HK-2 (cell line): ENCODE data around the gene ANXA3.
"Not testable (repeated sequence)": the region's sequence is repeated elsewhere in the genome, so short reads cannot be mapped to it uniquely, and the experiment has no call there.

ENCODE experiments used
- DNase-seq: peaks from one replicate; pipeline ENCODE4 v3.0.0-alpha.2; 2018; ENCODE audit not compliant: unreplicated experiment

Gene ANXA3

DNA sequence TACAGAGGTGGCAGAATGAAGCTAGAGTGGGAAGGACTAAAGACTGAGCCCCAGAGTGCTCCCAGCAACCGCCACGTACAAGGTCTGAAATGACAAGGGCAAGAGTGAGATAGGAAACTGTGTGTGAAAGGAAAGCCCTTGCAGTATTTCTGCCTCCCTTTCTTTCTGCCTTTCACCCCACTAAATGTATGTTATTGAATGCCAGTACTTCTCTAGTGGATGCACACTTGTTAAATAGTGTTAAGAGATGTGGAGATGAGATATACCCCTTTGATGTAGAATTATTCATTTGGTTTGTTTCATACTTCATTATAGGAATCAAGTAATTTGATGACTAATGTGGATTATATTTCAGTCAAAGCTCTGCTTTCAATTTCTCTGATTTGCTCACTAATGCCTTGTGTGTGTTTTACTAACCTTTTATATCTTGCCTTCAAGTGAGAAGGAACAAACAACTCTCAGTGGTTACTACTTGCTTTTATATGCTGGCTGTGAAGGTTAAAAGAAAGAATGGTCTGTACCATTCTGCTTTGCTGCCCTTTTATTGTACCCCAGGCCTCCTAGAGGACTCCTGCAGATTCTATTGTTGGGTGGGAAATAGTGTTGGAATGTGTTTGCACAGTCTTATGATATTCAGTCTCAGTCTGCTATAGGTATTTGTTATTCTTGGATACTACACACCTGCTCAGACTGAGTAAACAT lies 8.0 kb upstream of the ANXA3 start:
- no peak for DNase-seq

DNA sequence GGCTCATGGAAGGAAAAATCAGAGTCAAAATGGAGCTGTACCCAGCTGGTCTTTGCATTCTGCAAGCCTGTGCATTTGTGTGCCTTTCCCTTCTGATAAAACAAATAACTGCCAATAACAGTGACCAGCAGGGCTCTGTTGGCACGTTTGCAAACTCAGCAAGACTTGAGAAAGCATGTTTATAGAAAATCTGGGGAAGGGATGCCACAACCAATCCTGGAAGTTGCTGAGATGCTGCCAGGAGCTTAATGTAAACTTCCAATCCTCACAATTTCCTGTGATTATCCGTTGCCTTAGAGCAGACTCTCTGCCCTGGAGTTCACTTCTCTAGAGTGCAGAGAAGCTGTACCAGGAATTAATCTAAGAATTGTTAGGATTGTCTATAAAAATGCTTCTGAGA lies 6.9 kb upstream of the ANXA3 start:
- no peak for DNase-seq

DNA sequence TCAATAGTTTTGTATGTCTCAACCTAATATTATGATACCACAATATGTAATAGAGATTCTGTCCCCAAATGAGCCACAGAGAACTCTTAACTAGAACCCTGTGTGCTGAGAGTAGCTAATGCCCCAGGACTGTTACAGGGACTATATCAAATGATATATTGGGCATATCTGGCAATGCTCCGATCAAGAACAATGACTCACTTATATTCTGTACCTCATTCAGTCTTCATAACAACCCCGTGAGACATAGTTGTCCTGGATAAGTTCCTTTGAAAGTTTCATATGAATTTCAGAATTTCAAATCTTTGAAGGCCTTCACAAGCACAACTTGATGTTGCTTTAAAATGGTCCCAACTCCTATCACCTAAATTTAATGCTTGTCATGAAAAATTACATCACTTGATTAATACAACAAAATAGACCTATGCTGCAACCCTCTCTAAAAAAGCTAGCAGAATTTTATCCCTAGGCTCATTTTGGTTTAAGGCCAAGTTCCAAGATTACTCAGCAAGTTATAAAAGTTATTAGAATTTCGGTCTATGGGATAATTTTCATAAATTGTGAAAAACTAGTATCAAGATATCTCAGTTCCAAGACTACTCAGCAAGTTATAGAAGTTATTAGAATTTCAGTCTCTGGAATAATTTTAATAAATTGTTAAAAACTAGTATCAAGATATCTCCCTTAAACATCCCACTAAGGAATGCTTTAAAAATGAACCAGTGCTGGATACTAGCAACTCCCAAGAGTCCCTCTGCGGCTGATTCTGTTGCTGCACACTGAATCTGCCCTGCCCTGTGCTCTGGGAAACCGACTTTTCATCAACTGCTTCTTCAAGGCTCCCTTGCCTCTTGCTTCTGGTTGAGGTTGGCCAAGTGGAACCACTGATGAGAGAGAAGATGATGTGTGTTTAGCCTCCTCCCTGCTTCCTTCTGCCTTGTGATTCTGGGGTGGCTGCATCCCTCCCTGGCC lies 6.0 kb upstream of the ANXA3 start:
- DNase-seq, result no peak

DNA sequence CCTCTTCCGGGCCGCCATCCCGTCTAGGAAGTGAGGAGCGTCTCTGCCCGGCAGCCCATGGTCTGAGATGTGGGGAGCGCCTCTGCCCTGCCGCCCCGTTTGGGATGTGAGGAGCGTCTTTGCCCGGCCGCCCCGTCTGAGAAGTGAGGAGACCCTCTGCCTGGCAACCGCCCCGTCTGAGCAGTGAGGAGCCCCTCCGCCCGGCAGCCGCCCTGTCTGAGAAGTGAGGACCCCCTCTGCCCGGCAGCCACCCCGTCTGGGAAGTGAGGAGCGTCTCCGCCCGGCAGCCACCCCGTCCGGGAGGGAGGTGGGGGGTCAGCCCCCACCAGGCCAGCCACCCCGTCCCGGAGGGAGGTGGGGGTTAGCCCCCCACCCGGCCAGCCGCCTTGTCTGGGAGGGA lies 3.7 kb upstream of the ANXA3 start:
- DNase-seq, result not testable (repeated sequence)

DNA sequence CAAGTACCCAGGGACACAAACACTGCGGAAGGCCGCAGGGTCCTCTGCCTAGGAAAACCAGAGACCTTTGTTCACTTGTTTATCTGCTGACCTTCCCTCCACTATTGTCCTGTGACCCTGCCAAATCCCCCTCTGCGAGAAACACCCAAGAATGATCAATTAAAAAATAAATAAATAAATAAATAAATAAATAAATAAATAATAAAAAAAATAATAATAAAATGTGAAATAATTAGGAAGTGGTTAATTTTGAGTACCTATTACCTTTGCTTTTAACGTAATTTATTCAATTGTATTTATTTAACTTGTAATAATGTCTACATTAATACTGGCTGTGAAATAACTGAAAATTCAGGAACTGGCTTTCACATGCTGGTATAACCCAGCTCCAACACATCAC lies 2.7 kb upstream of the ANXA3 start:
- not testable (repeated sequence) for DNase-seq

DNA sequence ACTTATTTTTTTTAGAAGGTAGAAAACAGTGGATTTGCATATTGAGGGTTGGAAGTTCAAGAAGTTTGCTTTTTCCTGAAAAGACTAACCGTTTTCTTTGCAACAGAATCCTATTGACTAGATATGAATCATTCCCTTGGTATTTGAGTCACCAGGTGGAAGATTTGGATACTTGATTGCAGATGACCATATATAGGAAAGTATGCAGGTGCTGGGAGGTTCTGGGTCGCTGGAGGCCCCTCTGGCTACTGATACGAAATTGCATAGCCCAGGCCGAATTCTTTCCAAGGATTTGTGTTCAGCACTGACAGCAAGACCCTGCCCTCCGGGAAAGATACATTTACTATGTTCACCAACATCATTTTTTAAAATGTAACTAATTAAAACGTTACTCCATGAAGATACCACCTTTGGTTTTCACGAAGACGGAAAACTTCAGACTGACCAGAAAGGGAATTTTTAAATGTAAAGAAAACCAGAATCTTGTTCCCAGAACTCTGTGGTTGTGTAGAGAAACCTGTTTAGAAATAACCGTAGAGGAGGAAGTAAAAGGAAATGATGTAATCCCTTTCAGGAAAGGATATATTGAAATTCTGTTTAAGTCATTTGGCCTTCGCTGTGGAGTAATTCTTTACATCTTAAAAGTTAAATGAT lies 946 bp downstream of the ANXA3 start:
- peak; percentile 76 for DNase-seq

DNA sequence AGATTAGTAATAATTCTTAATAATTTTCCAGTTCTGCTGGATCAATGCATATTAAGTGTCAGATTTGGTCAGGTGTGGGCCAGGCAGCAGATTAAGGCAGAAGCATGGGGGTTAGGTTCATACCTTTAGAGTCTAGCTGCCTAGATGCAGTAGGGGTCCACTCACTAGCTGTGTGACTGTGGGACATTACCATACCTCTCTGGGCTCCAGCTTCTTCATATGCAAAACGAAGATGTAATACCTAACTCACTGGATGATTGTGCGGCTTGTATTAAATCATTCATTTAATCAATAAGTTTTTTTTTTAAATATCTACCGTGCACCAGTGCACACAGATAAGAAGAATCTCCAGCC lies 1.4 kb downstream of the ANXA3 start:
- DNase-seq, result no peak

DNA sequence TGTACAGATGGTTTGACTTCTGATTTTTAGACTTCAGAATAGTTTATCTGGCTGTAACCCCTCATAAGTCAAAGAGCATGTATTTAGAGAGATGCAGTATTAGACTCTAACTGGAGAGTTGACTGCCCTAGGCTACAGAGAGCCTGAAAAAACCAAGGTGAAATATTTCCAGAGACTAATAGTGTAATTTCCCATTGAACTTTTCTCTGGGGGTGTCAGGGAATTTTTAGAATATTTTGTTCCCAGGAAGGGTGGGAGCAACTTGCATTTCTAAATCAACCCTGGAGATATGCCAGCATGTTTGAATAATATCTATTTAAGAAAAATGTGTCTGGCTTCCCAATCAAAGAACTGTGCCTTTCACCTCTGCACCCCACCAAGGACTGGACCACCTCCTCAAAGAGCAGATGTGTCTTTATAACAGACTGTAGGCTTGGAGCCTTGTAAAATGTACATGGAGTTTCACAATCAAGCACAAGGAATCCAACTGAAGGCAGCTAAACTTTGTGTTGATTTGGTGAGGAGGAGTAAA lies 2.0 kb downstream of the ANXA3 start:
- no peak for DNase-seq

DNA sequence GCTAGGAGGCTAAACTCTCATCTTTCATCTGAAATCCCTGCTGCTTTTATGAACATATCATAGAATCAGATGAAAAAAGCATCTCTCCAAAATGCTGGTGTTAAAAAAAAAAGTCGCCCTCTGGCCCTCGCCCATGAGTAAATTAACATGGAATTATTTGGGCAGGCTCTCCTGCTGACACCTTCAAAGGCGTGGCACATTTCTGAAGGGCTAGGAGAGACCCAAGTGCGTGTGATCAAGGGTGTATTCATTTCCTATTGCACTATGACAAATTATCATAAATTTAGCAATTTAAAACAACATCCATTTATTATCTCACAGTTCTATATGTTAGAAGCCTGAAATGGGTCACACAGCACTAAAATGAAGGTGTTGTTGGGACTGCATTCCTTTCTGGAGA lies 5.1 kb downstream of the ANXA3 start:
- DNase-seq, result no peak

DNA sequence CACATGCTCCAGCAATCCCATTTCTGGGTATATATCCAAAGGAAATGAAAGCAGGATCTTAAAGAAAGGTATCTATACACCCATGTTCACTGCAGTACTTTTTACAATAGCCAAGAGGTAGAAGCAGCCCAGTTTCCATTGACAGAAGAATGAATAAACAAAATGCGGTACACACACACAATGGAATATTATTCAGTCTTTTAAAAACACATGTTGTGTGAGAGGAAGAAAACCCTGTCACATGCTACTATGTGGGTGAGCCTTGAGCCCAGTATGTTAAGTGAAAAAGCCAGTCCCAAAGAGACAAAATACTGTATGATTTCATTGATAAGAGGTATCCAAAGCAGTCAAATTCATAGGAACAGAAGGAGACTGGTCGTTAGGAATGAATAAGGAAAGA lies 6.3 kb downstream of the ANXA3 start:
- no peak for DNase-seq

DNA sequence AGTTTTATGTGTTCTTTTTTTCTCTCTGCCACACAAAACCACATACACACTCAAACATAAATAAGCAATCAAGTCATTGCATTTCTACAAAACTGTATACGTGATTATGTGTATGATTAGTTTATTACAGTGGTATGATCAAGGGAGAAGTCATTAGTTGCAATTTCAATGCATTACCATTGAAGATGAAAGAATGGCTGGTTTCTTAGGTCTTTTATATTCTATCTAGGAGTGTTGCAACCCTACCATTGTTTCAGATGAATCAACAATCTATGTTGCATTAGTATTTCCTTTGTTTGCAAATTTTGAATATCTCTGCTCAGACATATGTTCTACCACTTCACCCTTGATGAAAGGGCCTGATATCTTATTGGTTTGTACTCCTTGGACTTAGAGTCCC lies 6.8 kb downstream of the ANXA3 start:
- no peak for DNase-seq

DNA sequence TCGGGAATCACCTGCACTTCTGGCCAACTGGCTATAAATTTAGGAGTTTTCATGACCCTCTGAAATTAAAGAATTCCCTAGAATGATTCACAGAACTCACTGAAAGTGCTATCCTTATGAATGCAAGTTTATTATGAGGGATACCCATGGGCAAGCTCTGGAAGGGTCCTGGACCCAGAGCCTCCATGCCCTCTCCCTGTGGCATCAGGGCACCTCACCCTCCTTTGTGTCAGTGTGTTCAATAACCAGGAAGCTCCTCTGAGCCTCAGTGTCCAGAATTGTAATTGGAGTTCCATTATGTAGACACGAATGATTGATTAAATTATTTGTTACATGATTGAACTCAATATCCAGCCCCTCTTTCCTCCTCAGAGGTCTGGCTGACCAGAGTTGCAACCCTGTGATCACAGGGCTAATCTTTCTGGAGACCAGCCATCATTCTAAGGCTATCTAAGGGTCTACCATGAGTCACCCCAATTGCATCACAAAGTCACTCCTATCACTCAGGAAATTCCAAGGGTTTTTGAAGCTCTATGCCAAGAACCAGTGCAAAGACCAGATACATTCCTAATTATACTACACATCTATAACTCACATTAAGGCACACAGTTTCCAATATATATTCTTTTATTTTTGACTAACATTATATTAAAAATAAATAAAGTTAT lies 8.9 kb downstream of the ANXA3 start:
- peak; percentile 22 for DNase-seq

DNA sequence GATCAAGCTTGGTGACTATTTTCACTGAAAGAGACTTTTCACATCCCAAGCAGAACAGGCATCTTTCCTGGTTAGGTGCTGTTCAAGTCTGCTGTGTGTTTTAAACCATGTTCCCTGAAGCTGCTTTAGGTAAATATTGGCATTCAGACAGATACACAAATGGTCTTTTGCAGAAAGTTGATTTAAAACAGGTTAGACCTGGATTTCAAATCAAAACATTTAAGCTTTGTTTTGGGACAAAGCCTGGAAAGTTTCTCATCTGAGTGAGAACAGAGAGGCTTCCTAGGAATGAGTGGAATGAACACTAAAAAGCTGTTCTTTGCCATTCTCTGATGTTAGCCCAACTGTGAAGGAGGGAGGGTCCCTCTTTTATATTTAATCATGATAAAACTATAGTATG lies 10.1 kb downstream of the ANXA3 start:
- no peak for DNase-seq

DNA sequence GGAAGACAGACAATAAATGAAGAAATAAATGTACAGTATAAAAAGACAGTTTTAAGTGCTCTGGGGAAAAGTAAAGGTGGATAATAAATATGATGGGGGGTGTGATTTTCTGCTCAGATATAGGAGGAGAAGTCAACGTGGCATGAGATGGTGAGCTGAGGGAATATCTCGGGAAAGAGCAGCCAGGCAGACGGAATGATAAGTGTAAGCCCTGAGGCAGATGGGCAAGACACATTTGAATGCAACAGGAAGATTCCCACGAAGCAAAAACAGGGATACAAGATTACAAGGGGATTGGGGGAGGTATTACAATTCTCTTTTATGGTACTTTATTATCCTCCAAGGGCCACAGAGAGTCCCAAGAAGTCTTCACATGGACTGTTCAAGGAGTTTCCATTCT lies 11.1 kb downstream of the ANXA3 start:
- DNase-seq, result no peak

DNA sequence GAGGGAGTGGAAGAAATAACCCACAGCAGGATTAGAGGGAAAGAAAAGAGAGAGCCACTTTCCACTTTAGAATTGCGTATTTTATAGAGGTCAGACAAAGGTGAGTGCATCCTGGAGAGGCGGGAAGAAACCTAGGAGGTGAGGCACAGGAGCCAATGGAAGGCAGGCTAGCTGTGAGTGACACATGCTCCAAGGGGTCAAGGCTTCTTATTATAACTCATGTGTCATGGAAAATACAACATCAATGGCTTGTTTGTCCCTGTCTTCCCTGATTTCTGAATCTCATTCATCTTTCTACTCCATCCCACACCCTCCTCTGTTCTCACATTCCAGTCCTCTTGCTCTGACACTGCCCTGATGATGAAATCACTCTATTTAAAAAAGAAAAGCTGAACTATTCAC lies 14.4 kb downstream of the ANXA3 start:
- peak; percentile 16 for DNase-seq

DNA sequence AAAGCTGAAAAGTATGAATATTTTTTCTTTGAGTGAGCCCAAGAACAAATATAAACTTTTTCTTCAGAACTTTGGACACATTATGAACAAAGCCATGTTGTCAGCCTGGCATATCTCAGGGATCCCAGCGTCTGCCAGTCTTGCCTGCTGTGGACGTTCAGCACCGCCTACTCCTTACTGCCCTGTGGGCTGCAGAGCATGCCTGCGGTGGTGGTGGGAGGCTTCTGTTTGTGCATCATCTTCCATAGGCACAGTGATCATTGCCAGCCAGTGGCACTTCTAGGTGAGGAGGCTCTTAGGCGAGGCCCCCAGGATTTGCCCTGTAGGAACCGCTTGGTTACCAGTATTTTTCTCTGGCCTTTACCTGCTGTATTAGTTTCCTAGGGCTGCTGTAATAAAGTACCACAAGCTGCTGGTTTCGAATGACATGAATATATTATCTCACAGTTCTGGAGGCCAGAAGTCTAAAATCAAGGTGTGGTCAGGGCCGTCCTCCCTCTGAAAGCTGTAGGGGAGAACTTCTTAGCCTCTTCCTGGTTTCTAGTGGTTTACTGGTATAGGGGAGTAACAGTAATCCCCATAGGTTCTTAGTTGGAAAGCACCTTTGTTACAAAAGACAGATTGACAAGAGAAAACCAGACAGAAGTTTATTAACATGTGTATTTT lies 15.4 kb downstream of the ANXA3 start:
- no peak for DNase-seq

DNA sequence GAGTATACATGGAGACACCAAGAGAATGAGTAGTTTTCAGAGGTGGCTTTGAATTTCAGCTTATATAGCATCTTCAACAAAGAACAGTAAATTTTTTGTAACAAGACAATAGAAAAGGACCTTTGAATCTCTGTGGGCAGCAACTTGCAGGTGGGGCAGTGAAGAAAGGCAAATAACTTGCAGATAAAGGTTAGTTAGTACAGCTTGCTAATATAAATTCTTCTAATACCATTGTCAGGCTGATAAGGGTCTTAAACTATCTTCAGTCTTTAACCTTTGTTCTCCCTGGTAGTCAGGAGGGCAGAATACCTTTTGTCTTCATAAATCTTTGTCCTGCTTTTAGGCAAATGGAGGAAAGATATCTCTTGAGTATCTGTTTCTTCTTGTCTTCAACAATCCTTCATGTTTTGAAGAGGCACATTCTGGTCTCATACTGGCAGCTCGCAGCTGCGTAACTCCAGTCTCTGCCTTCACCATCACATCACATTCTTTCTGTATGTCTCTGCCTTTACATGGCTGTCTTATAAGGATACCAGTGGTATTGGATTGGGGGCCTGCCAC lies 16.0 kb downstream of the ANXA3 start:
- no peak for DNase-seq

DNA sequence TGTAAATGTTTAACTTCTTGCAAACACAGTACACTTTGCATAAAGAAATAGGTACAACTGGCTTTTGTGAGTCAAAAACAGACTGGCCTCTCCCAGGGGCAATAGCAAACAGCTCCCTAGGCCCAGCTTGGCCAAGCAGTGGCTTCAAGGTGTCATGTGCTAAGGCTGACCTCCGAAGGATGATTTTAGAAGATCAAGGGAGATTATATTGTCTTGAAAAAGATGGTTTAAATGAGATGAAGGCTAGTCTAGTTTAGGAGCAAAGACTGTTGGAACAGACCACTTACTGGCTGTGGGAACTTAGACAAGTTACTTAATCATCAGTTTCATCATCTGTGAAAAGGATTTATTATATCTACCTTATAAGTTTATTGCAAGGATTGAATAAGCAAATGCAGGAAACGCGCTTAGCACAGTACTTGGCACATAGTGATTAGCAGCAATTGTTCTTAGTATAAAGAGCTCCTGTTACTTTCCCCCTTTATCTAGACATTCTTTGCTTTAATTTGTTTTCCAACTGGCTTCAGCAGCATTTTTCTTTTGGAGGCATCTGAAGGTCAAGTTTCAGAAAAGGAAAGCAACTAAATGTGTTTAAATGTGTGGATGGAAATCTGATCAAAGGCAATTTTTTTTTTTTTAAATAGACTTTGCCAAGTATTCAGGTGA lies 17.2 kb downstream of the ANXA3 start:
- no peak for DNase-seq

DNA sequence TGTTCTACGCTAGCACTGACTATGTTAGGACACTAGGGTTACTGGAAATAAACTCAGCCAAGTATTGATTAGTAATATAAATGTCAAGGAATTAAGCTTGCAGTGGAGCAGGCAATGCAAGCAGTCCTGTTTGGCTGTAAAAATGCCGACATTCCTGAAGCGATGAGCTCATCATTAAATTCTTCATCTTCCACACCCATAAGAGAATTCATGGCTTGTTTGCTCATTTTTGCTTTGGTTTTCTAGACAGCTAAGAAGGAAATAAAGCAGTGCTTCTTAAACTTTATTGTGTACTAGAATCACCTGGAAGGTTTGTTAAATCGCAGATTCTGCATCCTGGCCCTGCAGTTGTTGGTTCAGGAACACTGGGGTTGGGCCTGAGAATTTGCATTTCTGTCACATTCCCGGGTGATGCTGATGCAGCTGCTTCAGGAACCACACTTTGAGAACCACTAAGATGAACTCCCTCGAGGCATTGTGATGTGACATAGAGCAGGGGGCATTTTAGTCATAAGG lies 17.8 kb downstream of the ANXA3 start:
- DNase-seq, result peak; percentile 21

DNA sequence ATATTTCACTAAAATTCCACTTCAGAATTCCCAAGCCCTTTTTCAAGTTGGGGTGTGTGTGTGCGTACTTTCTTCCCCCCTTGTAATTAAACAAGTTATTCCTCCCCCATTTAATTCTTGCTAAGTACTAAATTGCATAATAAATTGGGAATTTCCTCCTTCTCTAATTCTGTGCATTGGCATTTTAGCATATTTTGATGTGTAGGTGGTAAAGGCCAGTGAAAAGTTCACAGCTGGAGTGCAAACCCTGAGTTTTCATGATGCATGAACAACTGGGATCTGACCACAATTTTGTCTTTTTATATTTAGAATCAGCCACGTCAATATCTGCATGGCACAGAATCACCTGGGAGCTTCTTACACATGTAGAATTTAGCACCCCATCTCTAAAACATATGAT lies 18.5 kb downstream of the ANXA3 start:
- DNase-seq, result no peak
